Measurements from ENCODE around the gene SLC35B1.

DNA sequence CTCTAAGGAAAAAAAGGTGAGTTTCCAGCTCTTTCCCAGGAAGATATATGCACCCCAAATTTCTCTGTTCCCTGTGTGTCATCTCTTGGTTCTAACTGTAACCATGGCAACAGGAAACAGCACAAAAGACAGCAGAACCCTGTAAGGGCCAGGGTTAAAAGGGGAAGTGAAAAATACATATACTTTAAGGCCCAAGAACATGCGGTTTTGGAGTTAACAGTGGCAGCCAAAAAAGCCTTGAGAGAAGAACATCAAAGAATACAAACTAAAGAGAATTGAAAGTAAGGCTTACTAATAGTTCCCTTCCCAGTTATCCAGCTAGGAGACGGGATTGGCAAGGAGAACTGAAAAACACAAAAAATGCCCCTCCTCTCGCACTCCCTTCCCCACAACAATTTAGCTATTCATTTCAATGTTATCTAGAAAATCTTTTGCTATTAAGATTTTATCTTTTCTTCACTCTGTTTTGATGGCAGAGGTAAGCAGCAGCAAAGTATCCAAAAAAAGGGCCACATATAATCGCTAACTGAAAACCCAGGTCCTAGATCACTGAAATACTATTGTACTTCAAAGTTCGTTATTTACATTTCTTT lies 31.4 kb downstream of the SLC35B1 start:
- TF ChIP-seq ZNF274 (IDR thresholded peaks at IDR 0.05; ENCODE audit: low read depth, low read length) (no peak), YY1 (IDR thresholded peaks at IDR 0.05; ENCODE audit: insufficient read depth, insufficient read length) (no peak), SUZ12 (IDR thresholded peaks at IDR 0.05; ENCODE audit: extremely low read depth, insufficient read depth, insufficient read length) (no peak)

Measured in NT2/D1 (cell line).